ENCODE data around the gene CHRFAM7A.
"Not testable (repeated sequence)": the region's sequence is repeated elsewhere in the genome, so short reads cannot be mapped to it uniquely, and the experiment has no call there.

Gene CHRFAM7A

DNA sequence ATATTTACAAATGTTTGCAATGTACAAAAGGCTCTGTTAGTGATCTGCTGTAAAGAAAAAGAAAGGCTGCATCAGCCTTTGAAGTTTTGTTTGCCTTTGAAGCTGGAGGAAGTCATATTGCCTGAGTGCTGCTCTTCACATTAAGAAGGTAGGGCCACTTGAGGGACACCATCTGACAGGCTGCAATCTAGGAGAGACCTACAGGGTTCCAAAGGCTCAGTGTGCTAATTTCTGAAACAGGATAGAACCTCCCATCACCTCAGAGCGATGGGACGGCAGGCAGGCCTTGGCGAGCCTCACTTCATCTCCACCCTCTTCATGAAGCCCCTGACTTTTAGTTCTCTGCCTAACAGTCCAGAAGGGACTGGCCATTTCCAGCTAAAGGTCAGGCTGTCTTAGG lies 77.6 kb downstream of the CHRFAM7A start:
- DNase-seq, result not testable (repeated sequence)

DNA sequence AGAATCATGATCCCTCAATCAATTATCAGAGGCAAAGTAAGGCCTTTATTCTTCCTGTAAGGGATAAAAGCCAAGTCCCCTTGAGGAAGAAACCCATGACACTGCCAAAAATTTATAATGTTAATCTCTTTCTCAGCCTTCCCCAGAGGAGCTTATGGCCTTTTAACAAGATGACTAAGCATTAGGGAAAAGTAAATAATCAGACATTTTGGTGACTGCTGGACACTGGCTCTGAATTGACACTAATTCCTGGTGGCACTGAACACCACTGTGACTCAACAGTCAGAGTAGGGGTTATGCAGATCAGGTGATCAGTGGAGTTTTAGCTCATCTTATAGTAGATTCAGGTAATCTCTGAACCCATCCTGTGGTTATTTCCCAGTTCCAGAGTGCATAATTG lies 82.8 kb downstream of the CHRFAM7A start:
- DNase-seq, result not testable (repeated sequence)
